ENCODE measurements around the gene CD44.

DNA sequence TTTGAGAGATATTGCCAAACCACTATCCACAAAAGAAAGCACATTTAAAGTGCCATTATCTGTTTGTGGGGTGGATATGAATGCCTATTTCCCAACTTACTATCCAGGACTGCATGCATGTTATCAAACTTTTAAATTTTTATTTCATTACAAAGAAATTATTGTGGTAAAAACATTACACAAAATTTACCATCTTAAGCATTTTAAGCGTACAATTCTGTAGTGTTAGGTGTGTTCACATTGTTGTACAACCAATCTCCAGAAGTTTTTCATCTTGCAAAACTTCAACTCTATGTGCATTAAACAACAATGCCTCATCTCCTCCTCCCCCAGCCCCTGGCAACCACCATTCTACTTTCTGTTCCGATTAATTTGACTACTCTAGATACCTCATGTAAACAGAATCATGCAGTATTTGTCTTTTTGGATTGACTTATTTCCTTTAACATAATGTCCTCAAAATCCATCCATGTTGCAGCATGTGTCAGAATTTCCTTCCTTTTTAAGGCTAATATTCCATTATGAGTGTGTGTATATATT, 17.6 kb upstream of the CD44 start:
- TF ChIP-seq CTCF (IDR thresholded peaks at IDR 0.05) = no peak
- no peak for TF ChIP-seq POLR2AphosphoS5 (IDR thresholded peaks at IDR 0.05)
- no peak for TF ChIP-seq EP300 (IDR thresholded peaks at IDR 0.05; ENCODE audit: low read depth)
